Keratinocyte (primary cell): ENCODE results near the gene CCDC179.

ENCODE experiments used
- EZH2 ChIP-seq: IDR thresholded peaks from one replicate; pipeline ENCODE4 v1.6.1; 2012; ENCODE audit warnings: inconsistent platforms, mild to moderate bottlenecking, low read length, moderate library complexity
- TF ChIP-seq, protein P1 (sequence below), 3 experiments: IDR thresholded peaks in 1 of 3; conservative IDR thresholded peaks in 1 of 3; optimal IDR thresholded peaks in 1 of 3; 2 replicates in 2 of 3; 3 replicates in 1 of 3; pipeline versions ENCODE3 to v1.5.1; 2011; ENCODE audit warnings: low read length in 3 of 3, mild to moderate bottlenecking in 3 of 3, moderate library complexity in 2 of 3, control low read depth in 1 of 3, inconsistent platforms in 1 of 3; ENCODE audit not compliant: insufficient read depth in 2 of 3; ENCODE audit errors: extremely low read depth in 1 of 3

DNA sequence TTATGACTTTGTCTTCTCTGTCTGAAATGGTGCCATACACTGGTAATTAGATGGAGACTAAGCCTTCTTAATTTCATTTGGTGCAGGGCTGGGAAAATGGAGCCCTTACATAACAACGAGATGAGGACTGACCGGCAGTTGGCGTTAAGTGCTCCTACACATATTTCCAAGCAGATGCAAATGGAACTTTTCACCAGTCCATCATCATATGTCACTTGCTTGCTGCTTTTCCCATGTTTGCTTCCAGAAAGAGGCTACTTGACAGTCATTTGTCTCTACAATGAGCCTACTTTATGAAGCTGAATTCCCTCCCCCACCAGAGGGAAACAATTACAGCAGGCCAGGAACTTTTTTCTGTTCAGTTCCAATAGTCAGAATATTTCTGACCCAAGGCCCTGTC lies 63.2 kb downstream of the CCDC179 start:
- TF ChIP-seq, protein P1, sequence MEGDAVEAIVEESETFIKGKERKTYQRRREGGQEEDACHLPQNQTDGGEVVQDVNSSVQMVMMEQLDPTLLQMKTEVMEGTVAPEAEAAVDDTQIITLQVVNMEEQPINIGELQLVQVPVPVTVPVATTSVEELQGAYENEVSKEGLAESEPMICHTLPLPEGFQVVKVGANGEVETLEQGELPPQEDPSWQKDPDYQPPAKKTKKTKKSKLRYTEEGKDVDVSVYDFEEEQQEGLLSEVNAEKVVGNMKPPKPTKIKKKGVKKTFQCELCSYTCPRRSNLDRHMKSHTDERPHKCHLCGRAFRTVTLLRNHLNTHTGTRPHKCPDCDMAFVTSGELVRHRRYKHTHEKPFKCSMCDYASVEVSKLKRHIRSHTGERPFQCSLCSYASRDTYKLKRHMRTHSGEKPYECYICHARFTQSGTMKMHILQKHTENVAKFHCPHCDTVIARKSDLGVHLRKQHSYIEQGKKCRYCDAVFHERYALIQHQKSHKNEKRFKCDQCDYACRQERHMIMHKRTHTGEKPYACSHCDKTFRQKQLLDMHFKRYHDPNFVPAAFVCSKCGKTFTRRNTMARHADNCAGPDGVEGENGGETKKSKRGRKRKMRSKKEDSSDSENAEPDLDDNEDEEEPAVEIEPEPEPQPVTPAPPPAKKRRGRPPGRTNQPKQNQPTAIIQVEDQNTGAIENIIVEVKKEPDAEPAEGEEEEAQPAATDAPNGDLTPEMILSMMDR (optimal IDR thresholded peaks at IDR 0.05 in 1 of 3, IDR thresholded peaks at IDR 0.05 in 1 of 3, conservative IDR thresholded peaks at IDR 0.05 in 1 of 3; ENCODE audit: extremely low read depth in 1 of 3, insufficient read depth in 2 of 3, low read length in 3 of 3), result no peak
- TF ChIP-seq EZH2, result no peak
